Prostate gland (tissue), 2 donors: ENCODE results near the gene IGF1R.

Source experiments
- POLR2A ChIP-seq: fragments of 450-650 bp; IDR thresholded peaks from one replicate; pipeline ENCODE4 v1.6.1; 2016; ENCODE audit warnings: antibody characterized with exemption, mild to moderate bottlenecking
- POLR2AphosphoS5 ChIP-seq: sonication (generic); formaldehyde crosslinking; IDR thresholded peaks from one replicate; pipeline ENCODE4 v1.6.1; 2017; ENCODE audit warnings: antibody characterized with exemption
- TF ChIP-seq, protein P1 (sequence below), 4 experiments: fragments of 200-600 bp in 2 of 4; fragments of 450-650 bp in 2 of 4; sonication (generic) in 2 of 4; IDR thresholded peaks; 1 replicate in 3 of 4; 2 replicates in 1 of 4; pipeline ENCODE4 v1.5.1; 2016 to 2019; ENCODE audit warnings: antibody characterized with exemption in 4 of 4, mild to moderate bottlenecking in 2 of 4, moderate library complexity in 2 of 4

DNA sequence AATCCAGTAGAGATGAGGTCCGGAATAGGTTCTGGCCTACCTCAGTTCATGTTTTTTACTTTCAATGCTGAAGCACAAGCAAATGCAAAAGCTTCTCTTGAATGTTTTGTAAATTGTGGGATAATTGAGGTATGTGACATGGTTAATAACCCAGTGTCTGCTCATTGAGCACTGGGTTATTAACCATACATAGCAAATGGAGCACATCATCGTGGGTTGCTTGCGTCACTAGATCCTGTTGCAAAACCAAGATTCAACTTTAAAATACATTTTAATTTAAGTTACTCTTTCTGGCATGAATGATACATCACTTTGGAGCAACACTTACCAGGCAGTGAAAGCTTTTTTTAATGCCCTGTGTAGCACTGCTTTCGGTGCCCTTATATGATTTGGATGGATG, 165.6 kb downstream of the IGF1R start:
- TF ChIP-seq POLR2AphosphoS5 = no peak
- TF ChIP-seq, protein P1, sequence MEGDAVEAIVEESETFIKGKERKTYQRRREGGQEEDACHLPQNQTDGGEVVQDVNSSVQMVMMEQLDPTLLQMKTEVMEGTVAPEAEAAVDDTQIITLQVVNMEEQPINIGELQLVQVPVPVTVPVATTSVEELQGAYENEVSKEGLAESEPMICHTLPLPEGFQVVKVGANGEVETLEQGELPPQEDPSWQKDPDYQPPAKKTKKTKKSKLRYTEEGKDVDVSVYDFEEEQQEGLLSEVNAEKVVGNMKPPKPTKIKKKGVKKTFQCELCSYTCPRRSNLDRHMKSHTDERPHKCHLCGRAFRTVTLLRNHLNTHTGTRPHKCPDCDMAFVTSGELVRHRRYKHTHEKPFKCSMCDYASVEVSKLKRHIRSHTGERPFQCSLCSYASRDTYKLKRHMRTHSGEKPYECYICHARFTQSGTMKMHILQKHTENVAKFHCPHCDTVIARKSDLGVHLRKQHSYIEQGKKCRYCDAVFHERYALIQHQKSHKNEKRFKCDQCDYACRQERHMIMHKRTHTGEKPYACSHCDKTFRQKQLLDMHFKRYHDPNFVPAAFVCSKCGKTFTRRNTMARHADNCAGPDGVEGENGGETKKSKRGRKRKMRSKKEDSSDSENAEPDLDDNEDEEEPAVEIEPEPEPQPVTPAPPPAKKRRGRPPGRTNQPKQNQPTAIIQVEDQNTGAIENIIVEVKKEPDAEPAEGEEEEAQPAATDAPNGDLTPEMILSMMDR (IDR thresholded peaks at IDR 0.05) = no peak
- TF ChIP-seq POLR2A = no peak
